ENCODE measurements around the gene RNF20.
"Not testable (repeated sequence)": the region's sequence is repeated elsewhere in the genome, so short reads cannot be mapped to it uniquely, and the experiment has no call there.

The RNF20 gene

DNA sequence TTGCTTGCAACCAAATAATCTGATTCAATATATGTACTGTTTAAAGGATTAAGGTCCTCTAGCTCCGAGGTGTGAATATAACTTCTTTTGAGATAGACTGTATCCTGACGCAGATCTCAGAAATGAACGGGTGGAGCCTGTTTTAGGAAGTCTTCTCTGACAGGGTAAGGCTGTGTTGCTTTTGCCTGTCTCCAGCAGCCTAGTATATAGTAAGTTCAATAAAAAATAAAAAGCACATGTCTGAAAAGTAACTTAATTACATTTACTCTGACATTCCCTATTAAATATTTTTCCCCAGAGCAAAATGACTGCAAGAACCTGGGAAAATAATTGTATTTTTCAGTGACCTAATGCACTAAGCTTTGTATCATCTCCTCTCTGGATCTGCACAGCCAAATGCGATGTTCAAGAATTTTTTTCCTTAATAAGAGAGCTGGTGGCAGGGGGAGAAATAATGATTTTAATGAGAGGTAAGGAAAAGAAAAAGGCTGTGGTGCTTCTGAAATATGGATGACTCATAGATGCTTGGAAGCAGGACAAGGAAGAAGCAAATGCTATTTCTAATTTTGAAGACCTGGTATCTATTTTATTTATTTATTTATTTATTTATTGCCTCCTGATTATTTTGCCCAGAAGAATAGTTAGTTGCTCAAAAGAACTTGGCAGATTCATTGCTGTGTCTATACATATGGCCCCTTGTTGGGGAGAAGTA is 53.8 kb downstream of the RNF20 start:
- no peak for DNase-seq

DNA sequence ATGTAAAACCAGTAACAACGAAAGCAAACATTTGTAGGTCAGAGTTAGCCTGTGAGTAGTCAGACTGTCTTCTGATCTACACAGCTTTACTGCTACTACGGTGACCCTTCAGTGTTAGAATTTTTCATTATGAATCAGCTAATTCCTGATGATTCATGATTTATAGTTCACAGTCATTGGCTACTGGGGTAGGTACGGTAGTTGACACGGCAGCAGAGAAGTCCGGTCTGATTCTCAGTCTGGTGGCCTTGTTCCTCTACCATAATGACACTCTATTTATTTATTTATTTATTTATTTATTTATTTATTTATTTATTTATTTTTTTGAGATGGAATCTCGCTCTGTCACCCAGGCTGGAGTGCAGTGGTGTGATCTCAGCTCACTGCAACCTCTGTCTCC is 56.4 kb downstream of the RNF20 start:
- not testable (repeated sequence) for DNase-seq

DNA sequence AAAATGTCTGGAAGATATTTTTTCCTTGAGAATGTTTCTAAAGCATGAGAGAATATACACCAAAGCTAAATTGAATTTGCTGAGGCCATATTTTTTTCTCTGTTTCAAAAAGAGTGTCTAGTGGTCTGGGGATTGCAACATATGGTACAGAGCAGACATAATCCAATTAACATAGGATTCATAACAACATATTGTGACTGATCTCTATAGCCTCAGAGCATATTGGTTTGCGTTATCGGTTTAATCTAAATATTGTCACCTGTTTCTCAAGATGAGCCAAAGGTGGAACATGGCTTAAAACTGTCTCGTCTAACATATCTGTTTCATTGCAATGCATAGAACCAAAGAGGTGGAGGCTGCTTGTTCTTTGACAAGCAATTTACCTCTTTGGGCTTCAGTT is 57.2 kb downstream of the RNF20 start:
- no peak for DNase-seq

DNA sequence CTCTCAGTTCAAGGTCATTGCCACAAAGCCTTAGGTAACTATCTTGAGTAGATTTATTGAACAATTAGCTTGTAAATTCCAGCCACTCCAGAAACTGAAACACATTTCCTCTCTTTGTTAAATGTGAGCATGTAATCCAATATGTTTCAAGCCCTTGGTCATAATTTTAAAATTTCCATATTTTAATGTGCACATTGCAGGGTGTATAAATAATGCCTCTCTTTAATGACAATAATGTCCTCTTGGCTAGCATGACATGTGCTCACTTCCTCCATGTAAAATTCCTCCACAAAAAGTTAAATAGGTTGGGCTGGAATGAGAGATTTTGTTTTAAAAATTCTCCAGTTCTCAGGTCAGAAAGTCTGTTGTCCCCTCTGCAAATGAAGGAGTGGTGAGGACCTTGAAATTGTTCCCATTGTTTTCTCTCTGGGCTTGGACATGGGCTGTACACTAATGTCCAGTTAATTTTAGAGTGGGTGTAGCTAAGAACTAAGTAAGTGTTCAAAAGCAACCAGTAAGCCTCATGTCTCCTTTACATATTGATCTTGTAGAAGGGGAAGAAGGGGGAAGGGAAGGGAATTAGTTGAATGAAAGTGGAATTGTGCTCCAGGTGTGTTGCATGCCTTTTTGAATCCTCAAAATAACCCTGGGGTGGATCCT is 58.3 kb downstream of the RNF20 start:
- DNase-seq: no peak

DNA sequence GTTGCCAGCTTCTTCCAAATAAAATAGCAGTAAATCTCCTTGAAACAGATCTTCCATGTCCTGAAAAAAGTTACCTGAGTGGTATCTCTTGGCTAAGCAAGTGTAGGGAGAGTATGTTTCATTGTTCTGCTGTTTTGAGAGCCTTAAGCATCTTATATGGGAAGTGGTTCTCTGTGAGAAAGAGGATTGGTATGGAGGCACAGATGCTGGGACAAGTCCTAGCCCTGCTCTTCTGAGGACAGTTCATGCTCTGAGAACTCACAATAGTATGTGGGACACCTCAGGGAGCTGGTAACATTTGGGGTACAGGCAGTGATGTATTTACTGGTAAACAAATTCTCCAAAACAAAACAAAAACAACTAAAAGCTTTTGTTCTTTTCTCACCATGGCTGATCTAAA is 59.1 kb downstream of the RNF20 start:
- no peak for DNase-seq

DNA sequence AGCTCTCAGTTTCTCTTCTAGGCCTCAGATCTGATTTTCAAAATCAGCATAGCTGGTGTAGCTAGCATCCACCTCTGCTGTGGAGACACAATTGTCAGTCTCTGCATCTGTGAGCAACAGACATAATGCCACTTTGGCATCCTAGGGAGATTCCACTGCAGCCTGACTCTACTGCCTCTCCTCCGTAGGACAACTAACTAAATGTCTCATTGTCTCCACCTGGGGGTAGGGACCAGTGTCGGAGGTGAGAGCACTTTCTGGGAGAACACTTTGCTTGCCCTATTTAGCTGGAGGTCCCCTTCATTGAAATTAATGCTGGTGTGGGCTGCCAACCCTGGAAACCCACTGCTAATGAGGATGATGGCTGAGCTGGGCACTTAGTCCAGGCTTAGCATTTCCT is 59.7 kb downstream of the RNF20 start:
- DNase-seq: no peak

DNA sequence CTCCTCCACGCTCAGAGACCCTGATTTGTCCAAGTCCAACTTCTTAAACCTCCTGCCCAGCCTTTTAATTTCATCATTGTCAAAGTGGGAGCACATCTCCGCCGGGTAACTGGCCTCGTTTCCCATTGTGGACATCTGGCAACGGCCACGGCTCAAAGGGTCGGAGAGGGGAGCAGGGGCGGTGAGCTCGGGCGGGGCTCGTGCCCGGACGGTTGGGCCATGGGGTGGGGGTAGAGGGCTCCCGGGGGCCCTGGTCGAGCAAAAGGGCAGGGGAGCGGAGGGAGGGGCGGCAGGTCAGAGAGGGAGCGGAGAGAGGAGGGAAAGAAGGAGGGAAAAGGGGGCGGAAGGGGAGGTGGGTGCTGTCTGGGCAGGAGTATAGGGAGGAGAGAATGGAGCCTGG is 61.1 kb downstream of the RNF20 start, which contains the start of gene PPP3R2:
TSS of gene PPP3R2 (minus strand) at position 174 of the 400 bp plus-strand sequence. CDS start at position 126, 48 bp downstream.
- DNase-seq: no peak

DNA sequence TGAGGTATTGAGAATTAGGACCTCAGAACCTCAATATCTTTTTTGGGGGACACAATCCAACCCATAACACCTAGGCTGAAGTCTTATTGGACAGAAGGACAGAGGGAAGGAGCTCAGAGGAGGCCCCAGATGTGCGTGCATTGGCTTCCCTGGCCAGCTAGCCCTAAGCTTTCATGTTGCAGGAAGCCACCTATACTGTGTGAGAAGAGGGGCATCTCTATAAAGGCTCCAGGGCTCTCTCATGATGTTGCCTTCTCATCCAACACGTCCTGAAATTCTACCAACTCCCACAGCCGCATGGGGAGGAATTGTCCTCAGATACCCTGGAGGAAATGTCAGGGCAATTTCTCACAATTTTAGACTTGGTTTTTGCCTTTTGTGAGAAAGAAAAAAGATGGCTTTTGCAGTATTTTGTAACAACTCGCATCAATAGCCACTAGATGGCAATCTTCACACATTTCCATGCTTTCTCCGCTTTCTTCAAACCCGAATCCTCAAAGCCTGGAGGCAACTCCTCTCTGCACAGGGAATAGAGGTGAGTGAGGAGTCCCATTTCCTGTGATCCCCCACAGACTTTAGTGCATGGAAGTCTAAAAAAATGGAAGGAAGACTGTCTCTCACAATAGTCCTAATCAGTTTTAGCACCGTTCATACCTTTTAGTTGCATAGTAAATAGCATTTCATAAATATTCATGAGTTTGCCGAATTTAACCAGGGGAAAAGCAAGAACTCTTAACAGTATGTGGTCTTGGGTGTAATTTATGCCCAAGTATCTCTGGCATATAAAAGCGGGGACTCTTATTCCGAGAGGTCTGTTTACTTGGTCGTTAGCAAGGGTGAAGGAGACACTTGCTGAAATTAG is 68.5 kb downstream of the RNF20 start:
- DNase-seq: peak in 13 of 58 donors; percentile 3 to 64 (median 15)

DNA sequence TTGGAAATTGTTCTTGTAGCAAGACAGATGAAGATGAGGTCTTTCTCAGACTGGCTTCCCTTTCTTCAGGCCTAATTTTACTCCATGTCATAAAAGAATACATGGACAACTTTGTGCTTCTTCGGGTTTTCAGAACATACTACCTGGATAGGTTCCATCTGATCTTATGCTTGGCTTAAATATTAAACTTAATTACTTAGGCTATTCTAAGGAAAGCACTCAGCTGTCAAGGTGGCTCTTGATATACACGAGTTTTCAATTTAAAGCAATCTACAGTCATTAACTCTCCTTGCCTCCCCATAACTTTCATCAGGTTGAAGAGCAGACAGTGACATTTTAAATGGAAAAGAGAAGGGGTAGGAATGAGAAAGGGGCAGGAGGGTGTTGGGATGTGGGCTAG is 70.6 kb downstream of the RNF20 start:
- no peak for DNase-seq

DNA sequence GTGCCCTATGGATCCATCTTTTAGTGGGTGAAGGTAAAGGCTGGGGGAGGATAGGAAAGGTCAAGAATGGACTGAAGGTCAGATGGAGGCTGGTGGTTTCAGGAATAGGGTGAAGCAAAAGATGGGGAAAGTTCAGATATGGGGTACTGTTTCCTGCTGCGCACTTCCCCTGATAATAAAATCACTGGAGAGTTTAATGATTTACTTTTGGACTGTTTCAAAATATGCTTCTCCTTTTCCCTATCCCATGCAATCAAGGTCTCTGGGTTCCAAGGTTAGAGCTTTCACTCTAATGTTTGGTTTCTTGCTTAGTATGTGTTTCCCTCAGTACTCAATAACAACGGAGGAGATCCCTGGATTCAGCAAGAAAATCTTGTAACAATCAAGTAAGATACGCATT is 71.9 kb downstream of the RNF20 start:
- DNase-seq: no peak
